Fibroblast of skin of right biceps (primary cell): ENCODE measurements around the gene KANK3.
"Not testable (repeated sequence)": the region's sequence is repeated elsewhere in the genome, so short reads cannot be mapped to it uniquely, and the experiment has no call there.

Experiments used
- DNase-seq: peaks from one replicate; pipeline ENCODE4 v3.0.0-alpha.2; 2013

Gene KANK3

DNA sequence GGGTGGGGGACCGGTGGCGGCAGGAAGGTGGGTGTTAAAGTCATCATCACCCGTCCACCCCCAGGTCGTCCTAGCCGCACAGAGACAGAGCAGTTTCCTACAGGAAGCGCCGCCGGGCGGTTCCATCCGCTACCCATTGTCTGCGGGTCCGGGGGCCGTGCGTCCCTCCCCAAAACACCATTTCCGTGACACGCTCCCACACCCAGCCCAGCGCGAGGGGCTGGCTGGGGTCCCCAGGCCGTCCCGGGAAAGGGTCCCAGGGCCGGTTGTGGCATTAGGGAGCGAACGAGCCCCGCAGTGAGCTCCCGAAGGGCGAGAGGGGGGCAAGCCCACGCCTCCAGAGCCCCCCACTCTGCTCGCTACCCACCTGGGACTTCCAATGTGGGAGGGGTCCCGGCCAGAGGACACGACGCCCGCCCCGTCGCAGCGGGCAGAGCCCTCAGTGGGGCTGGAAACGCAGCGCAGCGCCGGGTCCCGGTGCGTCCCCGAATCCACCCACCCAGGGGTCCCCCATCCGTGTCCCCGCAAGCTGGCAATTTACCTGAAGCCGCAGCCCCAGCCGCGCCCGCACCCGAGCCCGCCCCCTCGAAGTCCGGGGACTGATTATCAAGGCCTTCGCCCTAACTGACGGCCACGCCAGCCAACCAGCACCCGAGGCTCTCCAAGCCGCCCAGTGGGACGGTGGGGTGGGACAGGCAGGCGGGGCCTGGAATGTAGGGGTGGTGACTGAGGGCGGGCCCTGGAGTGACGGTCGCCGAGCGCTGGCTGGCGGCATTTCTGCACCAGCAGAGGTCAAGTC lies at the start of gene KANK3:
Gene KANK3 (minus strand): TSS at position 579 of the 799 bp plus-strand sequence. CDS start 5,434 bp downstream, outside the sequence.
- peak; percentile 94 for DNase-seq

DNA sequence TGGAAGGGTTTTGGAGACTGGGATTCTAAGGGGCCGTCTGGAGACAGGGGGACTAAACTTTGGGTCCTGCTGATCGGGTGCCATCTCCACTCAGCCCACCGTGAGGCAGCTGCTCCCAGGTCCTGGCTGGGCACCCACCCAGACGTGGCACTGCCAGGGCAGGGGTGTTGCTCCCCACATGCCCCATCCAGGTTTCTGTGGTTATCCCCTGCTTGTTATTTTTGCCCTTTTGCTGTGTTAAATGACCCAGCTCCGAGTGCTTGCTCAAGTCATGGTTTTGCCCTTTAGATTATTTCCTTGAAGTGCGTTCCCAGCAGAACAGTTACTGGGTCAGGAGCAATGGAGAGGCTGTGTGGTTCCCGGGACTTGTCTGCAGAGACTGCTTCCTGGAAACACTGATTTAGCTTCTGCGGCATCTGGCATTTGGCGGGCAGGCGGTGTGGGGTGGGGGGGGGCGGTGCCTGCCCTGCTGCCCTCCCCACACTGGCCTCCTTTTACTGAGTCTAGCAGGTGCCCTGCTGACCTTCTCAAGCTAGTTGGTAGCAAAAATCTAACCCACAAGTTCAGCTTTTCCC lies 49.0 kb upstream of the KANK3 start:
- no peak for DNase-seq

DNA sequence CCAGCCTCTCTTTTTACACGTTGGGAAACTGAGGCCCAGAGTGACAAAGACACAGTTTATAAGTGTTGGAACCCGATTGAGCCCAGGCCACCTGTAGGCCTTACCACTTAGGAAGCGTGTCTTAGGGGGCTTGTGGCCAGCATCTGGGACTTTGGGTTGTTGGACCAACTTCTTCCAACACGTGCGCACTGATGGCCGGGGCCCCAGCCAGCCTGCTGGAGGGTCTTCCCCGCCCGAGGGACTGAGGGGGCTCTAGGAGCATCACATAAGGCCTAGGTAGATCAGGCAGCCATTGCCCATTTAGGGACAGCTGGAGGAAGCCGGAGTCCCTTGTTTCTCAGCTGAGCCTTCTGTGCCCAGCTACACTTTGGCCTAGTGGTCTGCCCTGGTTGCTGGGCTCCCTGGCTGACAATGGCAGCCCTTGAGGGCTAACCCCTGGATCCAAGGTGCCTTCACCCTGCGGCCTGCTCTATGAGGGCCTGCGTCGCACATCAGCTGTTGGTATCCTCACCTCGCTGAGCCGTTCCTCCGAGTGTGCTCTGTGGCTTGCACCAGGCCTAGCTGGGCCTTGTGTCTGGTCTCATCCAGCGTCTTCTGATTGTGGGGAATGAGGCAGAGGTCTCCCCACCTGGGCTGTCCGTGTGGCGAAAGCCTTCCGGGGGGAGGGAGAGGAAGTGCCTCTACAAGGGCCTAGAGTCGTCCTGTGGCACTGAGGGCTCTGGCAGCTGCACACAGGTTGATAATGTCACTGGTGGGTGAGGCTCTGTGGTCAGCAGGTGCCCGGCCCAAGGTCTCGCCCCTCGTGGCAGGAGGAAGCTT lies 48.3 kb upstream of the KANK3 start:
- DNase-seq = no peak

DNA sequence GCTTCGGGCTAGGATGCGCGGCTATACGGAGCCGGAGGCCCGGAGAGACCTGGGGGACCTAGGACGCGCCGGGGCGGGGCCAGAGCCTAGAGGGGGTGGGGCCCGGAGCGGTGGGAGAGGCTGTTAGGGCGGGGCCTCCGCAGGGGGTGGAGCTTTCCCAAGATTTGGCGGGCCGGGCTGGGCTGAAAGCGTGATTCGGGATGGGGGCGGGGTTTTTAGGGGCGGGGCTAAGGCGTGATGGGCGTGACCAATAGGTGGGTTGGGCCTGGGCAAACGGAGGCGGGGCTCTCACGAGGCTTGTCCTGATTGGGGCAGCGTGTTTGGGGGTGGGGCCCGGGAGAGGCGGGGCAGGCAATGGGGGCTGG lies 47.5 kb upstream of the KANK3 start:
- peak; percentile 89 for DNase-seq

DNA sequence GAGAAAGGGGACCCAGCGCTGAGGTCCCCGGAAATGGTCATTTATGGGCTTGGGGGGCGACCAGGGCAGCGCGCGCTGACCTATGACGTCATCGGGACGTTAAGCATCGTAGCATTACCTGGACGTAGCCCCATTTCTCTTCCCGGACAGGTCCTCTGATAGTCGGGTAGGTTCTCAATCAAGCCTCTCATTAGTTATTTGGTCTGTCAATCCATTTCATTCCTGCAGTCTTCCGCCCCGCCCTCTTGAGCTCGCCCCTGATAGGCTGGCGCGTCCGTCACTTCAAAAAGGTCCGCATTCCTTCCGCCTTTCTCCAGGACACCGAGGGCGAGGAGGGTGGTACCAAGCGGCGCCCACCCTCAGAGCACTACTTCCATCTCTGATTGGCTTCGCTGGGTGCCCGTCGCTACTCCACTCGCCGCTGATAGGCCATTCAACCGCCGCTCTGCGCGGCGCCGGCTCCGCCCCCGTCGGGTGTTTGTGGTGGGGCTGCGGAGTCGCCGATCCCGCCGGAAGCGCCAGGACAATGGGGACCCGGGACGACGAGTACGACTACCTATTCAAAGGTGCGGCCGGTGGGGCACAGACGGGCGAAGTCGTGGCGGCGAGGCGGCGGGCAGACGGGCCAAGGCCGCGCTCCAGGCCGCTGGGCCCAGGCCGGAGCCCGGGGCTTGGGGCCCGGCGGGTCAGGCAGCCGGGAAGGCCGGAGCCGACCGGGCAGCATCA lies 47.0 kb upstream of the KANK3 start, which contains the start of gene RAB11B:
Gene RAB11B (plus strand): TSS at position 470 of the 726 bp plus-strand sequence. CDS start 57 bp downstream, at position 527.
- peak; percentile 100 for DNase-seq

DNA sequence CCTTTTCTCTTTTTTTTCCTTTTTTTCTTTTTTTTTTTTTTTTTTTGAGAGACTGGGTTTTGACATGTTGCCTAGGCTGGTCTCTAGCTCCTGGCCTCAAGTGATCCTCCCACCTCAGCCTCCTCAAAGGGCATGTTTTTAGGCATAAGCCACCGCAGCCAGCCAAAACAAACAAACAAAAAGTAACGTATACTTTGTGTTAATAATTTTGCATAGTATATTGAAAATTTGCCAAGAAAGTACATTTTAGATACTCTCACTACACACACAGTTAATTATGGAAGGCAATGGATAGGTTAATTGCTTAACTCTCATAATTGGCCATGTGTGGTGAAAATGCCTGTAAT lies 45.5 kb upstream of the KANK3 start:
- no peak for DNase-seq

DNA sequence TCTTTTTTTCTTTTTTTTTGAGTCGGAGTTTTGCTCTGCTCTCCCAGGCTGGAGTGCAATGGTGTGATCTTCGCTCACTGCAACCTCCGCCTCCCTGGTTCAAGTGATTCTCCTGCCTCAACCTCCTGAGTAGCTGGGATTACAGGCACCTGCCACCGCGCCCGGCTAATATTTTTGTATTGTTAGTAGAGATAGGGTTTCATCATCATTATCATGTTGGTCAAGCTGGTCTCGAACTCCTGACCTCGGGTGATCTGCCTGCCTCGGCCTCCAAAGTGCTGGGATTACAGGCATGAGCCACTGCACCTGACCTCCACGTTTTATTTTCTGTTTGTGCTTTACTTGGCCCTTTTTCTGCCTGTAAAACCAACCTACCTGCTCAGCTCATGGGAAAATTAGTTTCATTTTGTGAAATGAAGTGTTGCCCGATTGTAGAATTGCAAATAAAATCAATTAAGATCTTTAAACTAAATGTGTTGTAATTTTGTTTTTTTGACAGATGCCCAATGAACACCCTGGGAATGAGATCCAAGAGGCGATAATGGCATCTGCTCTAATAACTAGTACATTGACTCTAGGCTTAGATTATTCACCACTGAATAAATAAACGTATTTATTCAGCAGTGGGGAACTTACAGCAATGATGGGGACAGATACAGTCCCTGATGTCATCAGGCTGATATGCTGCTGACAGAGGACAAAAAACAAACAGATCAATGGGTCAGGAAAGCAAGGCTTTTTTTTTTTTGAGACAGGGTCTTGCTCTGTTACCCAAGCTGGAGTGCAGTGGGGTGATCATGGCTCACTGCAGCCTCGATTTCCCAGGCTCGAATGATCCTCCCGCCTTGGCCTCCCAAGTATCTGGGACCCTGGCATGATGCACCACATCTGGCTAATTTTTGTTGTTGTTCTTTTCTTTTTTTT lies 44.9 kb upstream of the KANK3 start:
- no peak for DNase-seq

DNA sequence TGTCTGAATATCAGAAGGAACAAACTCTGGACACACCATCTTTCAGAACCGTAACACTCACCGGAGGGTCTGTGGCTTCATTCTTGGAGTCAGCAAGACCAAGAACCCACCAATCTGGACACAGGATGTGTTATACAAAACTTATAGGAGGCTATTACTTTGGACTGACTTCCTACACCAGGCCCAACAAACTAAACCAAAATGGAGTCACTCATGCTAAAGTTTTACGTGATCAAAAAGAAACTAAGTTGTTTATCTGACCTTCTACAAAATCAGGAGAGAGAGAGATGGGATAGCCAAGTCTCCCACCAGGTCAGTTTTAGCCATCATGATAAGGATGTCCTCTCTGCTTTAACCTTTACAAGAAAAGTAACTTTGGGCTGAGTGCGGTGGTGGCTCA lies 43.9 kb upstream of the KANK3 start:
- no peak for DNase-seq

GRCh38 chr19:8386419-8386818 lies 43.4 kb upstream of the KANK3 start:
- DNase-seq = not testable (repeated sequence)

DNA sequence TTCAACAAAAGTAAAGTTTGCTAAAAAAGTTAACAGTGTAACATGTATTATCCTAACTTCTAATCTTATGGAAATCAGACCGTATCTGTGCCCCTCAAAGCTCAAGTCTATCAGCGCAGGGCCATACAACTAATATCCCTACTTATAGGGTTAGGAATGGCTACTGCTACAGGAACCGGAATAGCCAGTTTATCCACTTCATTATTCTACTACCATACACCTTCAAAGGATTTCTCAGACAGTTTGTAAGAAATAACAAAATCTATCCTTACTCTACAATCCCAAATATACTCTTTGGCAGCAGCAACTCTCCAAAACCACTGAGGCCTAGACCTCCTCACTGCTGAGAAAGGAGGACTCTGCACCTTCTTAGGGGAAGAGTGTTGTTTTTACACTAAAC lies 42.5 kb upstream of the KANK3 start:
- not testable (repeated sequence) for DNase-seq

GRCh38 chr19:8385103-8385502 lies 42.0 kb upstream of the KANK3 start:
- not testable (repeated sequence) for DNase-seq

GRCh38 chr19:8384569-8384968 lies 41.5 kb upstream of the KANK3 start:
- DNase-seq = not testable (repeated sequence)

DNA sequence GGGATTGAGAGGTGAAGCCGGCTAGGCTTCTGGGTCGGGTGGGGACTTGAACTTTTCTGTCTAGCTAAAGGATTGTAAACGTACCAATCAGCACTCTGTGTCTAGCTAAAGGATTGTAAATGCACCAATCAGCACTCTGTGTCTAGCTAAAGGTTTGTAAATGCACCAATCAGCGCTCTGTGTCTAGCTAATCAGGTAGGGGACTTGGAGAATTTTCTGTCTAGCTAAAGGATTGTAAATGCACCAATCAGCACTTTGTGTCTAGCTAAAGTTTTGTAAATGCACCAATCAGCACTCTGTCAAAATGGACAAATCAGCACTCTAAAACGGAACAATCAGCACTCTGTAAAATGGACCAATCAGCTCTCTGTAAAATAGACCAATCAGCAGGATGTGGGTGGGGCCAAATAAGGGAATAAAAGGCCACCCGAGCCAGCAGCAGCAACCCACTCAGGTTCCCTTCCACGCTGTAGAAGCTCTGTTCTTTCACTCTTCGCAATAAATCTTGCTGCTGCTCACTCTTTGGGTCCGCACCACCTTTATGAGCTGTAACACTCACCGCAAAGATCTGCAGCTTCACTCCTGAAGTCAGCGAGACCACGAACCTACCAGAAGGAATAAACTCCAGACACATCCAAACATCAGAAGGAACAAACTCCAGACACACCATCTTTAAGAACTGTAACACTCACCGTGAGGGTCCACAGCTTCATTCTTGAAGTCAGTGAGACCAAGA lies 36.3 kb upstream of the KANK3 start:
- not testable (repeated sequence) for DNase-seq

DNA sequence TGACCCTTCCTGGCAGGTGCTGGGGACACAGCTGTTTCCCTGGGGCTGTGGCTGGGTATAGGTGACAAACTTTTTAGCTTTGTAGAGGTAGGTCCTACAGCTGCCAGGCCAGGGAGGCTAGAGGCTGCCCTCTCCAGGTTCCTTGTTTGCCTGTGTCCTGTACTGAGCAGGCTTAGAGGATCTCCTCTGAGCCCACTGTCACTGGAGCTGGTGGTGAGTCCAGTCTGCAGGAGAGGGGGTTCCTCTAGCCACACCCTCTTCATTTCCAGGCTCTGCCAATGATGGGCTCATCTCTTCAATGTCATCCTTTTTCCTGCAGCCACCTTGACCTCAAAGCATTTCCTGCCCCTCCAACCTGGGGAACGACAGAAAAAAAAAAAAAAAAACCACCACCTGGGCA lies 34.5 kb upstream of the KANK3 start:
- no peak for DNase-seq

DNA sequence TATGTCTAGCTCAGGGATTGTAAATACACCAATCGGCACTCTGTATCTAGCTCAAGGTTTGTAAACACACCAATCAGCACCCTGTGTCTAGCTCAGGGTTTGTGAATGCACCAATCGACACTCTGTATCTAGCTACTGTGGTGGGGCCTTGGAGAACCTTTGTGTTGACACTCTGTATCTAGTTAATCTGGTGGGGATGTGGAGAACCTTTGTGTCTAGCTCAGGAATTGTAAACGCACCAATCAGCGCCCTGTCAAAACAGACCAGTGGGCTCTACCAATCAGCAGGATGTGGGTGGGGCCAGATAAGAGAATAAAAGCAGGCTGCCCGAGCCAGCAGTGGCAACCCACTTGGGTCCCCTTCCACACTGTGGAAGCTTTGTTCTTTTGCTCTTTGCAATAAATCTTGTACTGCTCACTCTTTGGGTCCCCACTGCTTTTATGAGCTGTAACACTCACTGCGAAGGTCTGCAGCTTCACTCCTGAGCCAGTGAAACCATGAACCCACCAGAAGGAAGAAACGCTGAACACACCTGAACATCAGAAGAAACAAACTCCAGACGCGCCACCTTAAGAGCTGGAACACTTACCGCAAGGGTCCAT lies 33.4 kb upstream of the KANK3 start:
- DNase-seq = not testable (repeated sequence)

- not testable (repeated sequence) for DNase-seq
These were observed 32.7 kb upstream of the KANK3 start for GRCh38 chr19:8375766-8376165.

GRCh38 chr19:8373867-8374813 lies 31.1 kb upstream of the KANK3 start:
- no peak for DNase-seq

DNA sequence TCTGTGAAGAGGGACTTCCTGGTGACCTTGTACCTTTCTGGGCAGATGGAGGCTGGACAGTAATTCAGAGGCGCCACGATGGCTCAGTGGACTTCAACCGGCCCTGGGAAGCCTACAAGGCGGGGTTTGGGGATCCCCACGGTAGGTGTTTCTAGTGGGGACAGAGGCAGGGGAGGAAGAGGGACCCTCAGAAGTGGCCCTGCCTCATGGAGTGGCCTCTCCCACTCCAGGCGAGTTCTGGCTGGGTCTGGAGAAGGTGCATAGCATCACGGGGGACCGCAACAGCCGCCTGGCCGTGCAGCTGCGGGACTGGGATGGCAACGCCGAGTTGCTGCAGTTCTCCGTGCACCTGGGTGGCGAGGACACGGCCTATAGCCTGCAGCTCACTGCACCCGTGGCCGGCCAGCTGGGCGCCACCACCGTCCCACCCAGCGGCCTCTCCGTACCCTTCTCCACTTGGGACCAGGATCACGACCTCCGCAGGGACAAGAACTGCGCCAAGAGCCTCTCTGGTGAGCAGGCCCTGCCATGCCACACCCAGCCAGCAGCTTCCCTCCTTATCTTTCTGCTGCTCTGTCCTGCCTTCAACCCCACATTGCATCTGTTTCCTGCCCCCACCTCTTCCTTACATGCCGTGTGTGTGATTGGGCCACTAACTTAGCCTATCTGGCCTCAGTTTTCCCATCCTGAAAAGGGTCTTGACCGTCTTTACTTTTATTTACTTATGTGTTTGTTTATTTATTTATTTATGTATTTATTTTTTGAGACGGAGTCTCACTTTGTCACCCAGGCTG lies 28.1 kb upstream of the KANK3 start:
- no peak for DNase-seq
